K562 (cell line): Measurements from ENCODE around the gene ODAD3. TPM values are rescaled to one million over a fixed set of nuclear protein-coding genes. Genes with fewer than 3 reads are reported as not detected.

Experiments used
- BMI1 ChIP-seq: fragments of 150-350 bp; IDR thresholded peaks from 2 replicates; pipeline ENCODE4 v1.6.1; 2014; ENCODE audit warnings: low read length
- CHD4 ChIP-seq: fragments of 200-600 bp; sonication (generic); IDR thresholded peaks from 3 replicates; pipeline ENCODE4 v1.6.1; 2012; ENCODE audit warnings: low read depth, mild to moderate bottlenecking, mixed read lengths, low read length, inconsistent platforms; ENCODE audit not compliant: insufficient read depth, insufficient replicate concordance, poor library complexity, severe bottlenecking
- DDX20 ChIP-seq: fragments of 450-650 bp; IDR thresholded peaks from 2 replicates; pipeline ENCODE4 v1.6.1; 2016; ENCODE audit warnings: missing genetic modification characterization, low read depth, mild to moderate bottlenecking, missing compliant biosample characterization, moderate library complexity
- ELF4 ChIP-seq: fragments of 450-650 bp; formaldehyde crosslinking; IDR thresholded peaks from 2 replicates; pipeline ENCODE4 v1.4.0; 2022; ENCODE audit warnings: missing genetic modification characterization
- ETV5 ChIP-seq: sonication (generic); formaldehyde crosslinking; IDR thresholded peaks from 2 replicates; pipeline ENCODE4 v1.4.0; 2020; ENCODE audit warnings: low read depth, mild to moderate bottlenecking, missing genetic modification reagents
- HNRNPH1 ChIP-seq: fragments of 200-400 bp; formaldehyde crosslinking; optimal IDR thresholded peaks from 2 replicates; pipeline ENCODE3; 2017; ENCODE audit warnings: low read depth, mild to moderate bottlenecking, low read length, moderate library complexity
- JUND ChIP-seq, 2 experiments: IDR thresholded peaks; 2 replicates in 1 of 2; 3 replicates in 1 of 2; pipeline ENCODE4 v1.6.1; 2011; ENCODE audit warnings: borderline replicate concordance in 2 of 2, low read depth in 2 of 2, low read length in 2 of 2, improper control_type of control experiment in 1 of 2, missing biosample characterization in 1 of 2, missing genetic modification characterization in 1 of 2, missing genetic modification reagents in 1 of 2
- PHF20 ChIP-seq: fragments of 450-650 bp; IDR thresholded peaks from 2 replicates; pipeline ENCODE4 v1.6.1; 2018; ENCODE audit not compliant: partially characterized antibody
- POLR2G ChIP-seq: fragments of 200-400 bp; formaldehyde crosslinking; IDR thresholded peaks from 2 replicates; pipeline ENCODE4 v1.6.1; 2017; ENCODE audit warnings: low read depth, mild to moderate bottlenecking, antibody characterized with exemption, low read length, moderate library complexity
- RBBP5 ChIP-seq: fragments of 200-600 bp; sonication (generic); IDR thresholded peaks from 2 replicates; pipeline ENCODE4 v1.6.1; 2012; ENCODE audit warnings: borderline replicate concordance, mild to moderate bottlenecking, low read length, control low read depth, inconsistent platforms; ENCODE audit not compliant: insufficient read depth, poor library complexity, severe bottlenecking
- SMC3 ChIP-seq: conservative IDR thresholded peaks from 2 replicates; pipeline ENCODE4 v1.6.1; 2011; ENCODE audit warnings: low read depth, low read length, improper control_type of control experiment; ENCODE audit not compliant: insufficient read depth
- ZNF431 ChIP-seq: sonication (generic); formaldehyde crosslinking; IDR thresholded peaks from 2 replicates; pipeline ENCODE4 v1.8.0; 2022; ENCODE audit warnings: mild to moderate bottlenecking, missing genetic modification reagents
- polyA plus RNA-seq, 8 experiments: library from polyadenylated mRNA; depleted of rRNA in 4 of 8; stranded (reverse) in 5 of 8; unstranded in 3 of 8; fragments of >200 nt; fragmentation: Nextera tagmentation in 2 of 8; fragmentation: Illumina TruSeq in 1 of 8; extraction: Ambion mirVana in 2 of 8; extraction: Trizol in 1 of 8; gene quantifications; 2 replicates each; pipeline versions ENCODE4 v1.2.1 to v1.2.3, GENCODE V29; 2011 to 2014; ENCODE audit warnings: inconsistent platforms in 1 of 8, missing spikeins in 1 of 8
- total RNA-seq, 7 experiments: library from RNA; depleted of rRNA in 6 of 7; stranded (reverse); fragments of >200 nt in 6 of 7; fragmentation: Illumina TruSeq in 2 of 7; extraction: Trizol in 2 of 7; gene quantifications; 2 replicates each; pipeline versions ENCODE4 v1.2.1 to v1.2.3, GENCODE V29; 2011 to 2021; ENCODE audit warnings: low replicate concordance in 1 of 7
- TF ChIP-seq, protein P1 (sequence below): sonication (generic); formaldehyde crosslinking; IDR thresholded peaks from 2 replicates; pipeline ENCODE4 v1.8.0; 2022; ENCODE audit warnings: mild to moderate bottlenecking, missing genetic modification reagents
- TF ChIP-seq, protein P2 (sequence below): fragments of 250-450 bp; sonication (Bioruptor Pico); IDR thresholded peaks from 2 replicates; pipeline ENCODE4 v1.8.0; 2021; ENCODE audit warnings: mild to moderate bottlenecking, moderate library complexity
- TF ChIP-seq, protein P3 (sequence below), 2 experiments: fragments of 450-650 bp; formaldehyde crosslinking in 1 of 2; IDR thresholded peaks; 2 replicates each; pipeline versions ENCODE4 v1.4.0 to v1.6.1; 2014 to 2020; ENCODE audit warnings: mild to moderate bottlenecking in 2 of 2, borderline replicate concordance in 1 of 2, low read depth in 1 of 2

ODAD3 gene
- total and polyA plus RNA-seq, 9 of the 15 experiments (the other 6 are each of a cell fraction or from before 2014, with no cell fraction given), result 0.07 to 0.72 (median 0.14) TPM; not detected in 2

DNA sequence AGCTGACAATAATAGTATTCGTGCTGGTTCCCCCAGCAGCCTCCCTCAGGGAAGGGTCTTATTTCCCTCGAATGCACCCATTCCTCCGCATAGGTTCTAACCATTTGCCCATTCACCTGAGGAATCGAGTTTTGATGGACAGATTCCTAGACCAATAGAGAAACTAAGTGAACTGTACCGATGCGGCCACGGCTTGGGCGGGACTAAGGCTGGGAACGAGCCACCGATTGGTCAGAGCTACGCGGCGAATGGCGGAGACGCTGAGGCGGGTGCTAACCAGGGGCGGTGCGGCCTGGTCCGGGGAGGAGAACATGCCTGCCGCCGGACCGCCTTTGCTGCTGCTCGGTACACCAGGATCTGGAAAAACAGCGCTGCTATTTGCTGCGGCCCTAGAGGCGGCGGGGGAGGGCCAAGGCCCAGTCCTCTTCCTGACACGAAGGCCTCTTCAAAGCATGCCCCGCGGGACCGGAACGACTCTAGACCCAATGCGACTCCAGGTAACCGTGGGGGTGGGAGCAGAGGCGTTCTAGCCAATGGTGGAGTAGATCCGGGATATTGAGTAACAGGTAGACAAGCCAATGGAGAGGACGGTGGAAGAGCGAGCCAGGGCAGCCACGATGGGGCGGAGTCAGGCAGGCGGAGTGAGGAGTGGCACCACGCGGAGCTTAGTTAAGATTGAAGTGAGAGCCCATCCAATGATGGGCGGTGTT, 60.3 kb downstream of the ODAD3 start, which contains the start of gene SWSAP1 (continued):
- TF ChIP-seq CHD4 (no peak), SMC3 (no peak), HNRNPH1 (no peak), ETV5 (0 out of 2 replicates have a peak, but pooled peaks have one; percentile 75), BMI1 (no peak), PHF20 (peak; percentile 91), ZNF431 (no peak), ELF4 (CRISPR knock-in tag) (peak; percentile 79; the same call in 1 of the 2 replicates), JUND (IDR thresholded peaks at IDR 0.05; ENCODE audit: borderline replicate concordance, low read depth, low read length) (0 out of 2 replicates have a peak, but pooled peaks have one; percentile 11), JUND (tag; IDR thresholded peaks at IDR 0.05; ENCODE audit: borderline replicate concordance, low read depth, low read length) (no peak; the same call in 1 of the 3 replicates), RBBP5 (peak; percentile 81), POLR2G (peak; percentile 95), DDX20 (tag) (no peak)
- TF ChIP-seq, protein P1, sequence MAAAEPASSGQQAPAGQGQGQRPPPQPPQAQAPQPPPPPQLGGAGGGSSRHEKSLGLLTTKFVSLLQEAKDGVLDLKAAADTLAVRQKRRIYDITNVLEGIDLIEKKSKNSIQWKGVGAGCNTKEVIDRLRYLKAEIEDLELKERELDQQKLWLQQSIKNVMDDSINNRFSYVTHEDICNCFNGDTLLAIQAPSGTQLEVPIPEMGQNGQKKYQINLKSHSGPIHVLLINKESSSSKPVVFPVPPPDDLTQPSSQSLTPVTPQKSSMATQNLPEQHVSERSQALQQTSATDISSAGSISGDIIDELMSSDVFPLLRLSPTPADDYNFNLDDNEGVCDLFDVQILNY (CRISPR knock-in tag), result peak; percentile 82; the same call in 1 of the 2 replicates
- TF ChIP-seq, protein P2, sequence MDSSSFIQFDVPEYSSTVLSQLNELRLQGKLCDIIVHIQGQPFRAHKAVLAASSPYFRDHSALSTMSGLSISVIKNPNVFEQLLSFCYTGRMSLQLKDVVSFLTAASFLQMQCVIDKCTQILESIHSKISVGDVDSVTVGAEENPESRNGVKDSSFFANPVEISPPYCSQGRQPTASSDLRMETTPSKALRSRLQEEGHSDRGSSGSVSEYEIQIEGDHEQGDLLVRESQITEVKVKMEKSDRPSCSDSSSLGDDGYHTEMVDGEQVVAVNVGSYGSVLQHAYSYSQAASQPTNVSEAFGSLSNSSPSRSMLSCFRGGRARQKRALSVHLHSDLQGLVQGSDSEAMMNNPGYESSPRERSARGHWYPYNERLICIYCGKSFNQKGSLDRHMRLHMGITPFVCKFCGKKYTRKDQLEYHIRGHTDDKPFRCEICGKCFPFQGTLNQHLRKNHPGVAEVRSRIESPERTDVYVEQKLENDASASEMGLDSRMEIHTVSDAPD, result no peak
- TF ChIP-seq, protein P3, sequence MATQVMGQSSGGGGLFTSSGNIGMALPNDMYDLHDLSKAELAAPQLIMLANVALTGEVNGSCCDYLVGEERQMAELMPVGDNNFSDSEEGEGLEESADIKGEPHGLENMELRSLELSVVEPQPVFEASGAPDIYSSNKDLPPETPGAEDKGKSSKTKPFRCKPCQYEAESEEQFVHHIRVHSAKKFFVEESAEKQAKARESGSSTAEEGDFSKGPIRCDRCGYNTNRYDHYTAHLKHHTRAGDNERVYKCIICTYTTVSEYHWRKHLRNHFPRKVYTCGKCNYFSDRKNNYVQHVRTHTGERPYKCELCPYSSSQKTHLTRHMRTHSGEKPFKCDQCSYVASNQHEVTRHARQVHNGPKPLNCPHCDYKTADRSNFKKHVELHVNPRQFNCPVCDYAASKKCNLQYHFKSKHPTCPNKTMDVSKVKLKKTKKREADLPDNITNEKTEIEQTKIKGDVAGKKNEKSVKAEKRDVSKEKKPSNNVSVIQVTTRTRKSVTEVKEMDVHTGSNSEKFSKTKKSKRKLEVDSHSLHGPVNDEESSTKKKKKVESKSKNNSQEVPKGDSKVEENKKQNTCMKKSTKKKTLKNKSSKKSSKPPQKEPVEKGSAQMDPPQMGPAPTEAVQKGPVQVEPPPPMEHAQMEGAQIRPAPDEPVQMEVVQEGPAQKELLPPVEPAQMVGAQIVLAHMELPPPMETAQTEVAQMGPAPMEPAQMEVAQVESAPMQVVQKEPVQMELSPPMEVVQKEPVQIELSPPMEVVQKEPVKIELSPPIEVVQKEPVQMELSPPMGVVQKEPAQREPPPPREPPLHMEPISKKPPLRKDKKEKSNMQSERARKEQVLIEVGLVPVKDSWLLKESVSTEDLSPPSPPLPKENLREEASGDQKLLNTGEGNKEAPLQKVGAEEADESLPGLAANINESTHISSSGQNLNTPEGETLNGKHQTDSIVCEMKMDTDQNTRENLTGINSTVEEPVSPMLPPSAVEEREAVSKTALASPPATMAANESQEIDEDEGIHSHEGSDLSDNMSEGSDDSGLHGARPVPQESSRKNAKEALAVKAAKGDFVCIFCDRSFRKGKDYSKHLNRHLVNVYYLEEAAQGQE (IDR thresholded peaks at IDR 0.05; ENCODE audit: borderline replicate concordance), result no peak
- TF ChIP-seq, protein P3 (CRISPR knock-in tag; IDR thresholded peaks at IDR 0.05; ENCODE audit: low read depth), result peak; percentile 80
